Esophagus muscularis mucosa (tissue), 4 donors: ENCODE measurements around the gene PLA2G6.

Experiments
- EP300 ChIP-seq: sonication (generic); formaldehyde crosslinking; IDR thresholded peaks from one replicate; pipeline ENCODE4 v1.6.1; 2017; ENCODE audit warnings: antibody characterized with exemption
- POLR2A ChIP-seq: fragments of 450-650 bp; IDR thresholded peaks from one replicate; pipeline ENCODE4 v1.6.1; 2017; ENCODE audit warnings: antibody characterized with exemption, moderate library complexity, mild to moderate bottlenecking, low read depth
- POLR2AphosphoS5 ChIP-seq, 2 donors: sonication (generic); formaldehyde crosslinking; IDR thresholded peaks; one replicate each; pipeline ENCODE4 v1.6.1; 2017; ENCODE audit warnings: antibody characterized with exemption in 2 of 2
- TF ChIP-seq, protein P1 (sequence below), 3 experiments: fragments of 200-600 bp in 2 of 3; fragments of 450-650 bp in 1 of 3; sonication (generic) in 2 of 3; IDR thresholded peaks; one replicate each; pipeline ENCODE4 v1.5.1; 2017 to 2019; ENCODE audit warnings: antibody characterized with exemption in 3 of 3, mild to moderate bottlenecking in 2 of 3, moderate library complexity in 1 of 3

DNA sequence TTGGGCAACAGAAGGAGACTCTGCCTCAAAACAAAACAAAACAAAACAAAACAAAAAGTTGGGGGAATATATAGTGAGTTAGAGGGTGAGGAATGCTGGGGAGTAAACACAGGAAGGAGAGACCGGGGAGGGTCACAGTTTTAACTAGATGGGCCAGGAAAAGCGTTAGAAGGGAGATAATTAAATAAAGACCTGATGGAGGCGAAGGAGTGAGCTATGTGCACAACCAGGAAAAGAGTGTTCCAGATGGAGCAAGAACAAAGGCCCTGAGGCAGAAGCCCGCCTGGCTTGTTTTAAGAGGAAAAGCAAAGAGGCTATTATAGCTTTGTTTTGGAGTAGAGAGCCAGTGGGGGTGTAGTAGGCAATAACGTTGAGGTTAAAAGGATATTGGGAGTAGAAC is 4.8 kb upstream of the PLA2G6 start:
- TF ChIP-seq POLR2AphosphoS5 (IDR thresholded peaks at IDR 0.05) (no peak), EP300 (no peak), POLR2A (no peak)
- TF ChIP-seq, protein P1, sequence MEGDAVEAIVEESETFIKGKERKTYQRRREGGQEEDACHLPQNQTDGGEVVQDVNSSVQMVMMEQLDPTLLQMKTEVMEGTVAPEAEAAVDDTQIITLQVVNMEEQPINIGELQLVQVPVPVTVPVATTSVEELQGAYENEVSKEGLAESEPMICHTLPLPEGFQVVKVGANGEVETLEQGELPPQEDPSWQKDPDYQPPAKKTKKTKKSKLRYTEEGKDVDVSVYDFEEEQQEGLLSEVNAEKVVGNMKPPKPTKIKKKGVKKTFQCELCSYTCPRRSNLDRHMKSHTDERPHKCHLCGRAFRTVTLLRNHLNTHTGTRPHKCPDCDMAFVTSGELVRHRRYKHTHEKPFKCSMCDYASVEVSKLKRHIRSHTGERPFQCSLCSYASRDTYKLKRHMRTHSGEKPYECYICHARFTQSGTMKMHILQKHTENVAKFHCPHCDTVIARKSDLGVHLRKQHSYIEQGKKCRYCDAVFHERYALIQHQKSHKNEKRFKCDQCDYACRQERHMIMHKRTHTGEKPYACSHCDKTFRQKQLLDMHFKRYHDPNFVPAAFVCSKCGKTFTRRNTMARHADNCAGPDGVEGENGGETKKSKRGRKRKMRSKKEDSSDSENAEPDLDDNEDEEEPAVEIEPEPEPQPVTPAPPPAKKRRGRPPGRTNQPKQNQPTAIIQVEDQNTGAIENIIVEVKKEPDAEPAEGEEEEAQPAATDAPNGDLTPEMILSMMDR (IDR thresholded peaks at IDR 0.05): no peak
